ENCODE results near the gene KRIT1.
"Not testable (repeated sequence)": the region's sequence is repeated elsewhere in the genome, so short reads cannot be mapped to it uniquely, and the experiment has no call there.

DNA sequence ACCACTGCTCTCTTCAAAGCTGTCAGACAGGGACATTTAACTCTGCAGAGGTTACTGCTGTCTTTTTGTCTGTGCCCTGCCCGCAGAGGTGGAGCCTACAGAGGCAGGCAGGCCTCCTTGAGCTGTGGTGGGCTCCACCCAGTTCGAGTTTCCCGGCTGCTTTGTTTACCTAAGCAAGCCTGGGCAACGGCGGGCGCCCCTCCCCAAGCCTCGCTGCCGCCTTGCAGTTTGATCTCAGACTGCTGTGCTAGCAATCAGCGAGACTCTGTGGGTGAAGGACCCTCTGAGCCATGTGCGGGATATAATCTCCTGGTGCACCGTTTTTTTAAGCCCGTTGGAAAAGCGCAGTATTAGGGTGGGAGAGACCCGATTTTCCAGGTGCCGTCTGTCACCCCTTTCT lies 56.5 kb downstream of the KRIT1 start:
- TF ChIP-seq, protein P1, sequence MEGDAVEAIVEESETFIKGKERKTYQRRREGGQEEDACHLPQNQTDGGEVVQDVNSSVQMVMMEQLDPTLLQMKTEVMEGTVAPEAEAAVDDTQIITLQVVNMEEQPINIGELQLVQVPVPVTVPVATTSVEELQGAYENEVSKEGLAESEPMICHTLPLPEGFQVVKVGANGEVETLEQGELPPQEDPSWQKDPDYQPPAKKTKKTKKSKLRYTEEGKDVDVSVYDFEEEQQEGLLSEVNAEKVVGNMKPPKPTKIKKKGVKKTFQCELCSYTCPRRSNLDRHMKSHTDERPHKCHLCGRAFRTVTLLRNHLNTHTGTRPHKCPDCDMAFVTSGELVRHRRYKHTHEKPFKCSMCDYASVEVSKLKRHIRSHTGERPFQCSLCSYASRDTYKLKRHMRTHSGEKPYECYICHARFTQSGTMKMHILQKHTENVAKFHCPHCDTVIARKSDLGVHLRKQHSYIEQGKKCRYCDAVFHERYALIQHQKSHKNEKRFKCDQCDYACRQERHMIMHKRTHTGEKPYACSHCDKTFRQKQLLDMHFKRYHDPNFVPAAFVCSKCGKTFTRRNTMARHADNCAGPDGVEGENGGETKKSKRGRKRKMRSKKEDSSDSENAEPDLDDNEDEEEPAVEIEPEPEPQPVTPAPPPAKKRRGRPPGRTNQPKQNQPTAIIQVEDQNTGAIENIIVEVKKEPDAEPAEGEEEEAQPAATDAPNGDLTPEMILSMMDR (IDR thresholded peaks at IDR 0.05): not testable (repeated sequence)
- not testable (repeated sequence) for TF ChIP-seq POLR2A (IDR thresholded peaks at IDR 0.05)

Measured in testis (tissue), 2 donors.